NT2/D1 (cell line): ENCODE measurements around the gene FHOD3.

Experiments
- DNase-seq: peaks from one replicate; pipeline ENCODE4 v3.0.0-alpha.2; 2011; ENCODE audit warnings: low read depth, low spot score
- H3K27me3 ChIP-seq: 2 replicates; pipeline ENCODE4 v1.6.0; 2011; ENCODE audit warnings: mild to moderate bottlenecking; ENCODE audit not compliant: insufficient read length, insufficient read depth
- H3K36me3 ChIP-seq: 2 replicates; pipeline ENCODE4 v1.6.1; 2011; ENCODE audit warnings: mild to moderate bottlenecking, low read length, mixed read lengths; ENCODE audit not compliant: insufficient read depth, insufficient read length
- H3K4me1 ChIP-seq: 2 replicates; pipeline ENCODE4 v1.5.1; 2011; ENCODE audit not compliant: insufficient read depth, insufficient read length
- H3K4me3 ChIP-seq: 2 replicates; pipeline ENCODE4 v1.5.1; 2011; ENCODE audit warnings: low read depth; ENCODE audit not compliant: insufficient read length
- H3K9ac ChIP-seq: 2 replicates; pipeline ENCODE4 v1.6.0; 2011; ENCODE audit warnings: low read depth; ENCODE audit not compliant: insufficient read length
- H3K9me3 ChIP-seq: 2 replicates; pipeline ENCODE4 v1.5.1; 2011; ENCODE audit warnings: mild to moderate bottlenecking, low read length; ENCODE audit not compliant: insufficient read depth
- SUZ12 ChIP-seq: IDR thresholded peaks from 2 replicates; pipeline ENCODE4 v1.6.1; 2011; ENCODE audit not compliant: insufficient read length, insufficient read depth; ENCODE audit errors: extremely low read depth
- YY1 ChIP-seq: IDR thresholded peaks from 2 replicates; pipeline ENCODE4 v1.6.1; 2011; ENCODE audit not compliant: insufficient read length, insufficient read depth
- ZNF274 ChIP-seq: IDR thresholded peaks from 2 replicates; pipeline ENCODE4 v1.6.1; 2011; ENCODE audit warnings: mild to moderate bottlenecking, low read depth, low read length

The FHOD3 gene

GRCh38 chr18:36499938-36500337 is 202.4 kb downstream of the FHOD3 start:
- Histone ChIP-seq H3K9me3 (no peaks in the 10 kb centered on the region), H3K9ac (no peak overlapping the region), H3K36me3 (no peaks in the 10 kb centered on the region), H3K4me3 (no peak overlapping the region), H3K4me1 (no peaks in the 10 kb centered on the region), H3K27me3 (no peaks in the 10 kb centered on the region)
- no peak for TF ChIP-seq YY1
- no peak for TF ChIP-seq ZNF274
- no peak for TF ChIP-seq SUZ12
- DNase-seq, result no peak

DNA sequence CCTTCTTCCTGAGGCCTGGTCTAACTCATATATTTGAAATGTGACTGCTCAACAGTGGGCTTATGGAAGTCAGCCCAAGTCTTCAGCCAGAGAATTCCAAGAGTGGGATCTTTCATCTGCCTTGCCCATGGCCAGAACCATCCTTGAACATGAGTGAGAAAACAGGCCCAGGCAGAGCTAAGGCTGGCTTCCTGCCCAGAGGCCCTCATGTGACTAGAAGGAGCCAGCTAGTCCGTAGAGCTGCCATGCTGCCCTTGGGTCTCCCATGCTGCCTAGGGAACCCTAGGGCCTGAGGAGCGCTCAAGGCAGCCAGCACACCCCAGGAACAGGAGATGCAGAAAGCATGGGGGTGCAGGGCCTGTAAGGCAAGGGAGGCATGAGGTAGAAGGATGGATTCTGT is 203.6 kb downstream of the FHOD3 start:
- TF ChIP-seq ZNF274 (no peak), SUZ12 (no peak), YY1 (no peak)
- Histone ChIP-seq H3K36me3 (no peaks in the 10 kb centered on the region), H3K27me3 (no peaks in the 10 kb centered on the region), H3K4me1 (no peaks in the 10 kb centered on the region), H3K4me3 (no peak overlapping the region), H3K9ac (no peak overlapping the region), H3K9me3 (no peaks in the 10 kb centered on the region)
- no peak for DNase-seq

DNA sequence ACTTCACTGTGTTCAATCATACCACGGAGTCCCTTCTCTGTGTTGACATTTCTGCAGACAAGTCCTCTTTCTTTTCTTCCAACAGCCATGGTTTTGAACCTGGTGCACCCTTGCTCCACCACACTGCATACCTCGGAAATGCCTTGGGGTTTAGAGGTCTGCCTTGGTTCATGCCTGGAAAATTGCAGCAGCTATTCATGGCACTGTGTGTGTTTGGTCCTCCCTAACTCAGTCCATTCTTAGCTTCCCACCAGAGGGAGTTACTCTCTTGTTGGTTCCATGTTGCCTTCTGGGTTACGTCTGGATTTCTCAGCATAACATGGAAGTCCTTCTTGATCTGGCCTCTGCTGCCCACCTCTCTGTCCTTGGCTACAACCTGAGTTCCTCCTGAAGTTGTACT is 206.0 kb downstream of the FHOD3 start:
- H3K36me3 ChIP-seq, result no peaks in the 10 kb centered on the region
- no peak for DNase-seq
- no peak overlapping the region for H3K4me3 ChIP-seq
- no peaks in the 10 kb centered on the region for H3K27me3 ChIP-seq
- H3K4me1 ChIP-seq, result no peaks in the 10 kb centered on the region
- H3K9ac ChIP-seq, result no peak overlapping the region
- TF ChIP-seq YY1 (no peak), ZNF274 (no peak), SUZ12 (no peak)
- no peaks in the 10 kb centered on the region for H3K9me3 ChIP-seq

- Histone ChIP-seq H3K4me1 (no peaks in the 10 kb centered on the region), H3K9me3 (no peaks in the 10 kb centered on the region), H3K36me3 (no peaks in the 10 kb centered on the region), H3K9ac (no peak overlapping the region), H3K27me3 (no peaks in the 10 kb centered on the region), H3K4me3 (no peak overlapping the region)
- no peak for DNase-seq
- TF ChIP-seq ZNF274, result no peak
- TF ChIP-seq SUZ12, result no peak
- TF ChIP-seq YY1, result no peak
Measured at GRCh38 chr18:36504928-36505327, 207.4 kb downstream of the FHOD3 start.

- H3K4me1 ChIP-seq, result no peaks in the 10 kb centered on the region
- no peak overlapping the region for H3K9ac ChIP-seq
- H3K9me3 ChIP-seq, result no peaks in the 10 kb centered on the region
- no peak for DNase-seq
- H3K36me3 ChIP-seq, result no peaks in the 10 kb centered on the region
- no peaks in the 10 kb centered on the region for H3K27me3 ChIP-seq
- no peak overlapping the region for H3K4me3 ChIP-seq
- TF ChIP-seq SUZ12, result no peak
- no peak for TF ChIP-seq YY1
- no peak for TF ChIP-seq ZNF274
Measured at GRCh38 chr18:36505665-36506064, 208.2 kb downstream of the FHOD3 start.

- no peaks in the 10 kb centered on the region for H3K9me3 ChIP-seq
- no peaks in the 10 kb centered on the region for H3K27me3 ChIP-seq
- H3K4me1 ChIP-seq, result peaks cover 1% of the 10 kb centered on the region
- TF ChIP-seq ZNF274, result no peak
- no peak for TF ChIP-seq SUZ12
- TF ChIP-seq YY1, result no peak
- H3K36me3 ChIP-seq, result no peaks in the 10 kb centered on the region
- no peak overlapping the region for H3K9ac ChIP-seq
- no peak overlapping the region for H3K4me3 ChIP-seq
- DNase-seq, result no peak
Measured at GRCh38 chr18:36509646-36510197, 212.2 kb downstream of the FHOD3 start.

DNA sequence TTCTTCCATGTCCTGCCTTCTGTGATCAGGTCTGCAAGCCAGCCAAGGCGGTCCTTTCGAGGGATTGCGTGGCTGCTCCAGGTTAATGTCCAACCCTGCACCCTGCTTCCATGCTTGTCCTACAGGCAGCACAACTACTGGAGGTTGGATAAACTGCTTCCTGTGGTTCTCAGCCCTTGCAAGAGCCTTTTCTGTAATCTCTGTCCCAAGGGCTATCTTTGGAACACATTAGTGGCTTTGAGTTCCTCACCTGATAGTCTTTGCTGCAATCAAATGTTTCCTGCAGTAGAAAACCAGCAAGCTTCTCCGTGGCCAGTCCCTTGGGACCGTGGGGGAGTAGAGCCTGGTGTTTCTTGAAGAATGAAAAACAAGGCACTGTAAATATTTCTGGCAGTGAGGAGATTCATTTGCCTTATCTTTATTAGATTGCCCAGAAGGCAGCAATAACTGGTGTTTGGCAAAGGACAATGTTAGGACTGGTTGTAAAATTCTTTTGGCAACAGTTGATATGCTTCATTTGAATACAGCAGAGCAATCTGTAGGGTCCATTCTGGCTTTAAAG is 214.4 kb downstream of the FHOD3 start:
- no peak for TF ChIP-seq ZNF274
- no peak for TF ChIP-seq YY1
- no peak for TF ChIP-seq SUZ12
- DNase-seq, result no peak
- Histone ChIP-seq H3K4me1 (peaks cover 6% of the 10 kb centered on the region), H3K9ac (no peak overlapping the region), H3K9me3 (no peaks in the 10 kb centered on the region), H3K36me3 (no peaks in the 10 kb centered on the region), H3K27me3 (no peaks in the 10 kb centered on the region), H3K4me3 (no peak overlapping the region)

- Histone ChIP-seq H3K27me3 (no peaks in the 10 kb centered on the region), H3K9ac (no peak overlapping the region), H3K36me3 (no peaks in the 10 kb centered on the region), H3K4me1 (peaks cover 8% of the 10 kb centered on the region), H3K9me3 (no peaks in the 10 kb centered on the region), H3K4me3 (no peak overlapping the region)
- no peak for DNase-seq
- TF ChIP-seq YY1 (no peak), ZNF274 (no peak), SUZ12 (no peak)
Measured at GRCh38 chr18:36513556-36513955, 216.0 kb downstream of the FHOD3 start.
